Right lobe of liver (tissue), 4 donors: ENCODE results near the gene PKLR.
A peak's percentile ranks its signal among the peaks of the same experiment; 100 is the strongest.

Experiments used
- POLR2A ChIP-seq: fragments of 450-650 bp; IDR thresholded peaks from one replicate; pipeline ENCODE4 v1.6.1; 2017; ENCODE audit warnings: antibody characterized with exemption, mild to moderate bottlenecking
- TF ChIP-seq, protein P1 (sequence below), 4 donors: fragments of 200-600 bp in 3 of 4; fragments of 450-650 bp in 1 of 4; IDR thresholded peaks; one replicate each; pipeline versions ENCODE4 v1.5.1 to v1.8.0; 2016 to 2022; ENCODE audit warnings: antibody characterized with exemption in 4 of 4, mild to moderate bottlenecking in 2 of 4
- donor health status: DM: no; HTN: no; CAD: no.
- donor health status: DM: no; HTN: no; CAD: no.
- donor health status: DM: no; HTN: yes; CAD: no.

DNA sequence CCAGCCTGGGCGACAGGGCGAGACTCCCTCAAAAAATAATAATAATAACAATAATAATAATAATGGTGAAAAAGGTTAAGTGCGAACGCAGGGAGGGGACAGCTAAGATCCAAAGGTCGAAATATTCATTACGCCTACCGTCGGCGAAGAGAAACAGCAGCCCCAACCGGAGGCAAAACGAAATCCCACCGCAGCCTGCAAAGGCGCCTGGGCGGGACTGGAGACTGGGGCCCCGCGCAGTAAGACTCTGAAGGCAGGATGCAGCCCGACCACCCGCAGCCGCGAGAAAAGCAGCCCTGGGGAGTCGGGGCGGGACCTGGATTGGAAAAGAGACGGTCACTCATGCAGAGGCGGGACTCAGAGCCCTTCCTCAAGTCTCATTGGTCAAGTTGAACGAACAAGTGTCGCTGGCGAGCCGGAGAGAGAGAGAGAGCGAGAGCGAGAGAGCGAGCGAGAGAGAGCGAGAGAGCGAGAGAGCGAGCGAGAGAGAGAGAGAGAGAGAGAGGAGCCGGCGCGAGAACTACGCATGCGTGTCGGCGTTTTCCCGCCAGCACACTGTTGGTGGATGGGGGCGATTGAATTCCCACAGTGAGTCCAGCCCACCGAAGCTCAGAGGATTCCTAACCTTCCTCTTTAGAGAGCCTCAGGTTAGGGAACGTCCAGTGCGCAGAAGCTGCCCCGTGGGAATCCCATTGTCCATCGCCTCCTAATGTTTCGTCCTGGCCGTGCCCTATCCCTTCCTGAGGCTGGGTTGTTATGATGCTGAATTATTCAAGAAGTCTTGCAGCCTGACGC lies 56.7 kb downstream of the PKLR start:
- TF ChIP-seq, protein P1, sequence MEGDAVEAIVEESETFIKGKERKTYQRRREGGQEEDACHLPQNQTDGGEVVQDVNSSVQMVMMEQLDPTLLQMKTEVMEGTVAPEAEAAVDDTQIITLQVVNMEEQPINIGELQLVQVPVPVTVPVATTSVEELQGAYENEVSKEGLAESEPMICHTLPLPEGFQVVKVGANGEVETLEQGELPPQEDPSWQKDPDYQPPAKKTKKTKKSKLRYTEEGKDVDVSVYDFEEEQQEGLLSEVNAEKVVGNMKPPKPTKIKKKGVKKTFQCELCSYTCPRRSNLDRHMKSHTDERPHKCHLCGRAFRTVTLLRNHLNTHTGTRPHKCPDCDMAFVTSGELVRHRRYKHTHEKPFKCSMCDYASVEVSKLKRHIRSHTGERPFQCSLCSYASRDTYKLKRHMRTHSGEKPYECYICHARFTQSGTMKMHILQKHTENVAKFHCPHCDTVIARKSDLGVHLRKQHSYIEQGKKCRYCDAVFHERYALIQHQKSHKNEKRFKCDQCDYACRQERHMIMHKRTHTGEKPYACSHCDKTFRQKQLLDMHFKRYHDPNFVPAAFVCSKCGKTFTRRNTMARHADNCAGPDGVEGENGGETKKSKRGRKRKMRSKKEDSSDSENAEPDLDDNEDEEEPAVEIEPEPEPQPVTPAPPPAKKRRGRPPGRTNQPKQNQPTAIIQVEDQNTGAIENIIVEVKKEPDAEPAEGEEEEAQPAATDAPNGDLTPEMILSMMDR (IDR thresholded peaks at IDR 0.05), result peak in 1 of 4 donors; percentile 91
- peak; percentile 89 for TF ChIP-seq POLR2A
